Left renal cortex interstitium (tissue), 4 donors: Measurements from ENCODE around the gene ANO6. TPM values are rescaled to one million over a fixed set of nuclear protein-coding genes. Genes with fewer than 3 reads are reported as not detected.

Source experiments
- DNase-seq, 4 donors: peaks; one replicate each; pipeline ENCODE4 v3.0.0-alpha.2; 2013; ENCODE audit warnings: low read depth in 4 of 4, low spot score in 2 of 4, missing footprints in 1 of 4
- polyA plus RNA-seq, 4 donors: library from polyadenylated mRNA; unstranded; fragments of 120-200 nt; gene quantifications; one replicate each; pipeline ENCODE4 v1.2.1, GENCODE V29; 2013; ENCODE audit not compliant: insufficient read length in 4 of 4

ANO6 gene
- polyA plus RNA-seq, 4 donors: 64.5 to 79.7 (median 68.0) TPM

GRCh38 chr12:45270951-45271350 lies 55.1 kb downstream of the ANO6 start:
- no peak for DNase-seq

- DNase-seq: no peak
Observed at GRCh38 chr12:45273717-45274271, 57.9 kb downstream of the ANO6 start.

- no peak for DNase-seq
Observed at GRCh38 chr12:45276154-45276755, 60.4 kb downstream of the ANO6 start.

GRCh38 chr12:45278447-45278846 lies 62.6 kb downstream of the ANO6 start:
- no peak for DNase-seq

GRCh38 chr12:45279931-45280830 lies 64.3 kb downstream of the ANO6 start:
- no peak for DNase-seq

- no peak for DNase-seq
Observed at GRCh38 chr12:45281994-45282393, 66.1 kb downstream of the ANO6 start.

- DNase-seq: no peak
Observed at GRCh38 chr12:45282411-45282810, 66.5 kb downstream of the ANO6 start.

GRCh38 chr12:45284096-45284901 lies 68.4 kb downstream of the ANO6 start:
- DNase-seq: no peak

DNA sequence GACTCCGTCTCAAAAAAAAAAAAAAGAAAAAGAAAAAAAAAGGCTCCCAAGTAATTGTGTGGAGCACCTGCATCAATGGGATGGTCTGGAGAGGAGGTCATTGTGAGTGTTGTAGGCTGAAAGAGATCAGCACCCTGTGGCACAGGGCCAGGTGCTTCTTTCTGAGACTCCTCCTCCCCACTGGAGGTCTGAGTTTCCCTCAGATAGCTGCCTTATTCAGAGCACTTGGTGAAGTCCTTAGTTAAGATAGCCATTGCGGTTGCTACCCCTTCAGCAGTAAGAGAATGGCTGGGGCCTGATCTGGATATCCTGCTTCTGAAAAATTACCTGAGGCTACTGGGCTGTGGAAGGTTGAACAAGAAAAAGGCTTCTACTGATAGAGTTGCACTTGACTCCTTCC lies 69.8 kb downstream of the ANO6 start:
- DNase-seq: no peak

DNA sequence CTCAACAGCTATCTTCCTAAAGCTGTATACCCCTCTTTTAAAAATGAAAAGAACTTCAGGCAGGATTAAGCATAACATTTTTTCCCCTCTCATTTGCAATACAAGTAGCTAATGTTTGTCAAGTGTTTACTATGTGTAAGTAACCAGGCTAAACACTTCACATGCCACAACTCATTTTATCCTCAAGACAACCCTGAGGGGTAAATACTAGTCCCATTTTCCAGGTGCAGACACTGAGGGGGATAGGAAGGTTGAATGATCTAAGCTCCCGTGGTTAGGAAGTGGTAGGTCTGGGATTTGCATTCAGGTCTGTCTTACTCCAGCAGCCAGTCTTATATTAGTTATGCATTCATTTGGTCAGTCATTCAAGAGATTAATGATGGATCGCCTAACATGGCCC lies 70.7 kb downstream of the ANO6 start:
- no peak for DNase-seq

- no peak for DNase-seq
Observed at GRCh38 chr12:45289245-45290215, 73.6 kb downstream of the ANO6 start.

GRCh38 chr12:45290216-45290605 lies 74.3 kb downstream of the ANO6 start:
- DNase-seq: no peak

- no peak for DNase-seq
Observed at GRCh38 chr12:45291518-45291917, 75.6 kb downstream of the ANO6 start.

GRCh38 chr12:45292486-45293195 lies 76.7 kb downstream of the ANO6 start:
- no peak for DNase-seq

DNA sequence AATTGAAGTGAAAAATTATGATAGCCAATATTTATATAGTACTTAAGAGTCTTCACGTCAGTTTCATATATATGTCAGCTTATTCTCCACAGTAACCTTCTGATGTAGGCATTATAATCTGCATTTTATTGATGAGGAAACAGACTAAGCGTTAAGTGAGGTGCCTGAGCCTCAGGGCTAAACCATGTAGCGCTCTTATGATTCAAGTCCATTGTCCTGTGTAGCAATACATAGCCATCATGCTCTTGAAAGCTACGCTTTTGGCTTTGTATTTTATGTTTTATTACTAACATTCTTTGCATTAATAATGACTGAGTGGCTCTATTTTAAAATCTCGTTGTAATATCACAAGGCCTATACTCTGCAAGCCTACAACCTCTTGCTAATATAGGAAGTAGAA lies 79.0 kb downstream of the ANO6 start:
- no peak for DNase-seq

GRCh38 chr12:45296046-45296586 lies 80.2 kb downstream of the ANO6 start:
- DNase-seq: no peak

DNA sequence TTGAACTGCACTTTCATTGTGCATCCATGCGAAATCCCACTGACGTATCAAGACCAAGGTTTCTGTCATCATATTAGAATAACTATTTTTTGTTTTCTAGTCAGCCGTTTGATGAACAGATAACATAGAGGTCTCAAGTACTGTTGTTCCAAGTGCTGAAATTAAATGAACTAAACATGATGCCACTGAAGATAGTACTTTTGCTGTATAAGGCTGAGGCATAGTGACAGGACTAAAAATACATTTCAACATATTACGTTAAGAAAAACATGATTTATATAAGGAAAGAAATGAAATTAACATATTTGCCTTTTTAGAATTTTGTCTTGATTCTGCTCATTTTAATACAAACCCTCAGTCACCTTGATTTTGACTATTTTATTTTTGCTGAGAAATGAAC lies 82.2 kb downstream of the ANO6 start:
- no peak for DNase-seq

DNA sequence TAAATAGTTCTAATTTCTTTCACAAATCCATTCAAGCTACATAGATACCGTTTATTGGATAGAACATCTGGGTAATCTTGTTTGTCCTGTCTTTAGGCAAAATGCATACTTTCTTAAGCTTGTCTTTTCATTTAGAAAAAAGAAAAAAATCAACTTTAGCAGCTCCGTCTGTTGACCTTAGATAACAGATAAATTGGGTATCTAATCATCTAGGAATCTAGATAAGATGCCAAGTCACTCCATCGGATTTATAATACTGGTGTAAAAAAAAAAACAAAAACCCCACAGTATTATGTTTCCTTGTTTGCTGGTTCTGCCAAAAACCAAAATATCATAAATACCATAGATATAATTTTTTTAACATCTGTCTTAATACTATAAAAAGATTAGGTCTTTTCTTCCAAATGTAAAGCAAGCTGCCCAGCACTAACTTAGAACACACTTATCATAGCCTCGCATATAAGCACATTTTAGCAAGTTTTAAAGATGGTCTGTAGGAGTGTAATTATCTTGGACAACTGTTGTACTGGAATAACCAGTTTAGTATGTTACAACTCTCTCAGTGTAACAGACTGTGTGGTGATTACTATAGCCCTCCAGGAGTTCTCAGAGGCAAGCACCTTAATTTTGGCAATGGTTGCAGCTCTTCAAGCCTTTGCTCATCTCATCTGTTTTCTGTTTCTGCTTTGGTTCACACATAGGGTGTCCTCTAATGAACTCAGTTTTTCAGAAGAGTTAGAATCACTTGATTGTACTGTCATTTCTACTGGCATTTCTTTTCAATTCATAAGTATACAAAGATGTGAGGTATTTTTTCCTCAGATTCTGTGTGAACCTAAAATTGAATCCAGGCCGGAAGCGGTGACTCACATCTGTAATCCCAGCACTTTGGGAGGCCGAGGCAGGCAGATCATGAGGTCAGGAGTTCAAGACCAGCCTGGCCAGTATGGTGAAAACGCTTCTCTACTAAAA lies 83.1 kb downstream of the ANO6 start:
- no peak for DNase-seq
